GM12878 (cell line): ENCODE data around the gene C1QTNF8. TPM values are rescaled to one million over a fixed set of nuclear protein-coding genes. Genes with fewer than 3 reads are reported as not detected.

Source experiments
- ATAC-seq: fragments of 200-7000 bp; cut with Tn5 transposase; 3 replicates; pipeline ENCODE4 v1.9.1; 2020; ENCODE audit warnings: mild to moderate bottlenecking, moderate library complexity
- BruUV-seq: library from RNA; stranded (reverse); fragments of 400-500 nt; replicated peaks from 2 replicates; lab custom pipeline; 2021; lab: Mats Ljungman, UMichigan
- CTCF ChIA-PET: fragments of 300-600 bp; sonication (Branson Sonifier 250); formaldehyde crosslinking; extraction: SDS; loops from one replicate; lab custom pipeline; 2021; ENCODE audit warnings: inconsistent platforms; lab: Yijun Ruan, JAX
- POLR2A ChIA-PET: fragments of 350-600 bp; formaldehyde crosslinking; extraction: SDS; loops from one replicate; lab custom pipeline; 2021; ENCODE audit warnings: inconsistent platforms; lab: Charles Lee
- RAD21 ChIA-PET: fragments of 300-600 bp; sonication (Branson Sonifier 250); formaldehyde crosslinking; loops from one replicate; lab custom pipeline; 2023; ENCODE audit warnings: antibody characterized with exemption; ENCODE audit not compliant: unreplicated experiment; lab: Charles Lee
- SMC1A ChIA-PET: fragments of 300-600 bp; sonication (Branson Sonifier 250); formaldehyde crosslinking; loops from one replicate; lab custom pipeline; 2023; ENCODE audit not compliant: unreplicated experiment, uncharacterized antibody; lab: Charles Lee
- DNase-seq: peaks from one replicate; pipeline ENCODE4 v3.0.0-alpha.2; 2011; ENCODE audit warnings: low read depth, low spot score
- FAIRE-seq: peaks from 3 replicates; lab custom pipeline; 2011; peaks lifted over from hg19 to GRCh38; lab: Jason Lieb, UNC
- H2AFZ ChIP-seq: 2 replicates; pipeline ENCODE4 v1.6.0; 2011; ENCODE audit warnings: low read depth, low read length, control low read depth; ENCODE audit not compliant: control insufficient read depth
- H3K27ac ChIP-seq: 2 replicates; pipeline ENCODE4 v1.5.1; 2011; ENCODE audit warnings: control low read depth; ENCODE audit not compliant: control insufficient read depth, insufficient read depth
- H3K27me3 ChIP-seq, 2 experiments: replicated peaks in 1 of 2; 2 replicates each; pipeline versions ENCODE4 v1.6.0 to v1.6.1; 2011; ENCODE audit warnings: low read length in 1 of 2; ENCODE audit not compliant: control insufficient read depth in 2 of 2, insufficient read depth in 2 of 2
- H3K36me3 ChIP-seq, 2 experiments: 2 replicates each; pipeline ENCODE4 v1.5.1; 2011; ENCODE audit warnings: low read length in 1 of 2; ENCODE audit not compliant: control insufficient read depth in 2 of 2, insufficient read depth in 2 of 2
- H3K4me1 ChIP-seq: 2 replicates; pipeline ENCODE4 v1.6.1; 2011; ENCODE audit warnings: mild to moderate bottlenecking, low read length, moderate library complexity, mixed read lengths; ENCODE audit not compliant: control insufficient read depth, insufficient read depth
- H3K4me2 ChIP-seq: 2 replicates; pipeline ENCODE4 v1.6.0; 2011; ENCODE audit warnings: control low read depth; ENCODE audit not compliant: control insufficient read depth, insufficient read depth
- H3K4me3 ChIP-seq: fragments of 200-600 bp; sonication (generic); 2 replicates; pipeline ENCODE4 v1.5.1; 2016
- H3K79me2 ChIP-seq: 2 replicates; pipeline ENCODE4 v1.6.0; 2011; ENCODE audit warnings: low read length; ENCODE audit not compliant: control insufficient read depth, insufficient read depth
- H3K9ac ChIP-seq: 2 replicates; pipeline ENCODE4 v1.8.0; 2011; ENCODE audit warnings: low read length, control low read depth, mixed read lengths; ENCODE audit not compliant: control insufficient read depth, insufficient read depth
- H3K9me3 ChIP-seq: replicated peaks from 3 replicates; pipeline ENCODE4 v1.5.1; 2011; ENCODE audit warnings: mild to moderate bottlenecking, low read length; ENCODE audit not compliant: control insufficient read depth, insufficient read depth
- H4K20me1 ChIP-seq: 2 replicates; pipeline ENCODE4 v1.6.0; 2011; ENCODE audit not compliant: control insufficient read depth, insufficient read depth
- ATF2 ChIP-seq: IDR thresholded peaks from 2 replicates; pipeline ENCODE4 v1.6.1; 2012; ENCODE audit warnings: low read length, inconsistent platforms
- BMI1 ChIP-seq: fragments of 450-650 bp; IDR thresholded peaks from 2 replicates; pipeline ENCODE4 v1.6.1; 2016; ENCODE audit warnings: mild to moderate bottlenecking, moderate library complexity, borderline replicate concordance
- BRCA1 ChIP-seq: IDR thresholded peaks from 2 replicates; pipeline ENCODE4 v1.6.1; 2011; ENCODE audit warnings: low read depth, low read length, improper control_type of control experiment
- CUX1 ChIP-seq: IDR thresholded peaks from 2 replicates; pipeline ENCODE4 v1.6.1; 2012; ENCODE audit warnings: improper control_type of control experiment, low read depth, low read length; ENCODE audit not compliant: insufficient replicate concordance
- NFYB ChIP-seq: IDR thresholded peaks from 2 replicates; pipeline ENCODE4 v1.6.1; 2011; ENCODE audit warnings: low read depth, mild to moderate bottlenecking, low read length, improper control_type of control experiment, moderate library complexity; ENCODE audit not compliant: insufficient read depth
- RB1 ChIP-seq: fragments of 450-650 bp; formaldehyde crosslinking; IDR thresholded peaks from 2 replicates; pipeline ENCODE4 v1.6.1; 2017; ENCODE audit warnings: mild to moderate bottlenecking, borderline replicate concordance
- RCOR1 ChIP-seq: conservative IDR thresholded peaks from 2 replicates; pipeline ENCODE4 v1.6.1; 2012; ENCODE audit warnings: low read depth, low read length, improper control_type of control experiment
- RFX5 ChIP-seq: IDR thresholded peaks from 2 replicates; pipeline ENCODE4 v1.6.1; 2011; ENCODE audit warnings: low read depth, low read length, improper control_type of control experiment
- SIX5 ChIP-seq: IDR thresholded peaks from 2 replicates; pipeline ENCODE4 v1.6.1; 2011; ENCODE audit warnings: mild to moderate bottlenecking, low read depth, low read length, moderate library complexity; ENCODE audit not compliant: severe bottlenecking
- WGBS: methylation state at CpG from one replicate; pipeline ENCODE4 v1.1.6; 2016; ENCODE audit warnings: low lambda C conversion rate; ENCODE audit not compliant: insufficient replicate concordance, insufficient coverage; ENCODE audit errors: missing lambda C conversion rate; 5-methylcytosine and 5-hydroxymethylcytosine counted together
- in situ Hi-C: fragments of 300-500 bp; cut with MboI; formaldehyde crosslinking; loops from 9 replicates; pipeline ENCODE4 v1.14.3; 2018; ENCODE audit warnings: mixed read lengths
- intact Hi-C: fragments of 100-400 bp; cut with micrococcal nuclease; formaldehyde crosslinking; loops from one replicate; pipeline ENCODE4 v1.14.2; 2022; ENCODE audit not compliant: unreplicated experiment
- polyA plus RNA-seq, 11 experiments: library from polyadenylated mRNA; depleted of rRNA in 4 of 11; unstranded in 6 of 11; stranded (reverse) in 5 of 11; fragments of >200 nt; fragmentation: Nextera tagmentation in 4 of 11; fragmentation: Illumina TruSeq in 1 of 11; extraction: Ambion mirVana in 4 of 11; extraction: Trizol in 1 of 11; gene quantifications; 1 replicate in 1 of 11; 2 replicates in 10 of 11; pipeline versions ENCODE4 v1.2.1 to v1.2.3, GENCODE V29; 2011 to 2016; ENCODE audit warnings: inconsistent platforms in 2 of 11, missing spikeins in 2 of 11, low read depth in 1 of 11
- total RNA-seq, 4 experiments: library from RNA; depleted of rRNA in 3 of 4; stranded (reverse); fragments of >200 nt in 3 of 4; fragmentation: Illumina TruSeq in 1 of 4; extraction: Trizol in 1 of 4; gene quantifications; 2 replicates each; pipeline versions ENCODE4 v1.2.1 to v1.2.3, GENCODE V29; 2013 to 2021

Gene C1QTNF8
- total and polyA plus RNA-seq, 10 of the 15 experiments (the other 5 are each of a cell fraction or from before 2014, with no cell fraction given), result not detected

GRCh38 chr16:1042049-1042744, 53.8 kb downstream of the C1QTNF8 start:
- Histone ChIP-seq H2AFZ (no peak overlapping the region), H3K27me3 (no peaks in the 10 kb centered on the region), H3K79me2 (no peaks in the 10 kb centered on the region), H3K9me3 (no peaks in the 10 kb centered on the region), H3K4me3 (no peak overlapping the region), H3K36me3 (no peaks in the 10 kb centered on the region), H3K27ac (no peak overlapping the region), H3K4me2 (no peak overlapping the region), H3K9ac (no peak overlapping the region), H4K20me1 (no peaks in the 10 kb centered on the region), H3K4me1 (no peaks in the 10 kb centered on the region)
- ChIA-PET RAD21 (no interaction called here), SMC1A (no interaction called here), CTCF (interaction anchor here (0.6 kb wide), 1 partner anchor 564 kb away, joined by 3 read pairs; no protein-coding TSS in a partner anchor), POLR2A (no interaction called here)
- ATAC-seq (no peak), FAIRE-seq (no peak), DNase-seq (no peak)
- no TSS peak for BruUV-seq
- 55% methylated on average over 15 of the region's 15 CpGs for WGBS
- in situ Hi-C loops, result no loop called here
- no peak for TF ChIP-seq RFX5
- intact Hi-C loops, result no loop called here

- no peak for FAIRE-seq
- CTCF ChIA-PET, result no interaction called here
- Histone ChIP-seq H3K4me2 (no peak overlapping the region), H3K9ac (no peak overlapping the region), H3K79me2 (no peaks in the 10 kb centered on the region), H2AFZ (no peak overlapping the region), H3K27me3 (no peaks in the 10 kb centered on the region), H3K36me3 (no peaks in the 10 kb centered on the region), H4K20me1 (no peaks in the 10 kb centered on the region), H3K27ac (no peak overlapping the region), H3K4me3 (no peak overlapping the region), H3K9me3 (no peaks in the 10 kb centered on the region), H3K4me1 (no peaks in the 10 kb centered on the region)
- SMC1A ChIA-PET, result no interaction called here
- intact Hi-C loops (no loop called here), in situ Hi-C loops (no loop called here)
- ATAC-seq, result no peak
- no TSS peak for BruUV-seq
- POLR2A ChIA-PET, result no interaction called here
- no CpG with 5 or more reads among the region's 29 CpGs for WGBS
- RAD21 ChIA-PET, result interaction anchor here (1.0 kb wide), 1 partner anchor 328 kb away, joined by 3 read pairs; no protein-coding TSS in a partner anchor
- DNase-seq, result no peak
- TF ChIP-seq ATF2 (no peak), SIX5 (no peak), RCOR1 (no peak), NFYB (no peak), RB1 (no peak), BMI1 (no peak), BRCA1 (no peak), CUX1 (no peak)
These were observed 55.7 kb downstream of the C1QTNF8 start for GRCh38 chr16:1040346-1040745.
